GM21360 (cell line): ENCODE results near the gene PTPN12.
"Not testable (repeated sequence)": the region's sequence is repeated elsewhere in the genome, so short reads cannot be mapped to it uniquely, and the experiment has no call there.

Experiments used
- ATAC-seq: cut with Tn5 transposase; IDR thresholded peaks from one replicate; pipeline ENCODE4 v1.9.1; 2021; ENCODE audit warnings: mild to moderate bottlenecking, moderate library complexity; ENCODE audit not compliant: unreplicated experiment

PTPN12 gene

GRCh38 chr7:77537136-77537777 lies at the start of gene PTPN12:
TSS of gene PTPN12 (plus strand) at chr7:77537295. CDS start at chr7:77537547, 252 bp downstream.
- no peak for ATAC-seq

- no peak for ATAC-seq
Measured at GRCh38 chr7:77488986-77489385, 48.1 kb upstream of the PTPN12 start.

GRCh38 chr7:77497079-77497478 lies 40.0 kb upstream of the PTPN12 start:
- no peak for ATAC-seq

- peak; percentile 85 for ATAC-seq
Measured at GRCh38 chr7:77498659-77499379, 38.3 kb upstream of the PTPN12 start.

- ATAC-seq, result no peak
Measured at GRCh38 chr7:77501192-77501515, 35.9 kb upstream of the PTPN12 start.

GRCh38 chr7:77504951-77505350 lies 32.1 kb upstream of the PTPN12 start:
- ATAC-seq, result no peak

GRCh38 chr7:77506899-77507298 lies 30.2 kb upstream of the PTPN12 start:
- no peak for ATAC-seq

- not testable (repeated sequence) for ATAC-seq
Measured at GRCh38 chr7:77513002-77513670, 24.0 kb upstream of the PTPN12 start.

GRCh38 chr7:77516085-77516484 lies 21.0 kb upstream of the PTPN12 start:
- ATAC-seq, result no peak

- ATAC-seq, result no peak
Measured at GRCh38 chr7:77520261-77520660, 16.8 kb upstream of the PTPN12 start.

- ATAC-seq, result not testable (repeated sequence)
Measured at GRCh38 chr7:77521537-77521936, 15.6 kb upstream of the PTPN12 start.

GRCh38 chr7:77524731-77525130 lies 12.4 kb upstream of the PTPN12 start:
- ATAC-seq, result no peak

- ATAC-seq, result no peak
Measured at GRCh38 chr7:77525231-77525630, 11.9 kb upstream of the PTPN12 start.

GRCh38 chr7:77528368-77528767 lies 8.7 kb upstream of the PTPN12 start:
- no peak for ATAC-seq

- no peak for ATAC-seq
Measured at GRCh38 chr7:77529279-77529678, 7.8 kb upstream of the PTPN12 start.

GRCh38 chr7:77531038-77531437 lies 6.1 kb upstream of the PTPN12 start:
- ATAC-seq, result no peak

- no peak for ATAC-seq
Measured at GRCh38 chr7:77532247-77532646, 4.8 kb upstream of the PTPN12 start.

GRCh38 chr7:77532732-77533131 lies 4.4 kb upstream of the PTPN12 start:
- ATAC-seq, result not testable (repeated sequence)

GRCh38 chr7:77534046-77534445 lies 3.0 kb upstream of the PTPN12 start:
- not testable (repeated sequence) for ATAC-seq

GRCh38 chr7:77536017-77536412 lies 1.1 kb upstream of the PTPN12 start:
- no peak for ATAC-seq

GRCh38 chr7:77536413-77537135 lies 521 bp upstream of the PTPN12 start:
- peak; percentile 90 for ATAC-seq
